K562 (cell line): Measurements from ENCODE around the gene TDRD10. TPM values are rescaled to one million over a fixed set of nuclear protein-coding genes. Genes with fewer than 3 reads are reported as not detected.
A peak's percentile ranks its signal among the peaks of the same experiment; 100 is the strongest.

ENCODE experiments used
- ATAC-seq: fragments of 200-7000 bp; cut with Tn5 transposase; 3 replicates; pipeline ENCODE4 v1.9.1; 2020; ENCODE audit warnings: moderate library complexity
- BruUV-seq: library from RNA; stranded (reverse); fragments of 400-500 nt; replicated peaks from 2 replicates; lab custom pipeline; 2021; lab: Mats Ljungman, UMichigan
- CTCF ChIA-PET: fragments of 300-600 bp; formaldehyde crosslinking; extraction: SDS; loops from one replicate; lab custom pipeline; 2021; ENCODE audit warnings: low intra/inter-chr PET ratio; lab: Yijun Ruan, JAX
- POLR2A ChIA-PET: fragments of 300-600, 350-650 bp; sonication (Branson Sonifier 250); formaldehyde crosslinking; extraction: SDS; loops from one replicate; lab custom pipeline; 2021; ENCODE audit warnings: antibody characterized with exemption, inconsistent platforms; lab: Yijun Ruan, JAX
- DNase-seq, 4 experiments: peaks; one replicate each; pipeline versions ENCODE4 v3.0.0 to v3.0.0-alpha.2; 2011 to 2018; ENCODE audit warnings: low spot score in 3 of 4, mixed read lengths in 3 of 4; ENCODE audit errors: extremely low read depth in 1 of 4
- FAIRE-seq: peaks from 2 replicates; lab custom pipeline; 2011; peaks lifted over from hg19 to GRCh38; lab: Jason Lieb, UNC
- H2AFZ ChIP-seq: 2 replicates; pipeline ENCODE4 v1.6.0; 2011; ENCODE audit warnings: low read depth, low read length, control low read depth, inconsistent platforms
- H3K27ac ChIP-seq: fragments of 200-600 bp; 3 replicates; pipeline ENCODE4 v1.8.0; 2011; ENCODE audit warnings: low read depth, mild to moderate bottlenecking, control low read depth, inconsistent platforms, low read length, moderate library complexity, mixed read lengths; ENCODE audit errors: extremely low read depth
- H3K27me3 ChIP-seq, 2 experiments: fragments of 300-600 bp in 1 of 2; 2 replicates in 1 of 2; 3 replicates in 1 of 2; pipeline versions ENCODE4 v1.6.0 to v1.8.0; 2011; ENCODE audit warnings: inconsistent platforms in 2 of 2, low read length in 2 of 2, mild to moderate bottlenecking in 1 of 2, mixed read lengths in 1 of 2, moderate library complexity in 1 of 2; ENCODE audit not compliant: control insufficient read depth in 2 of 2, insufficient read depth in 2 of 2
- H3K36me3 ChIP-seq: fragments of 300-600 bp; 3 replicates; pipeline ENCODE4 v1.8.0; 2011; ENCODE audit warnings: mild to moderate bottlenecking, low read length, inconsistent platforms; ENCODE audit not compliant: control insufficient read depth, insufficient read depth
- H3K4me1 ChIP-seq, 2 experiments: fragments of 200-600 bp in 1 of 2; replicated peaks in 1 of 2; 2 replicates in 1 of 2; 3 replicates in 1 of 2; pipeline versions ENCODE4 v1.5.1 to v1.8.0; 2011; ENCODE audit warnings: inconsistent platforms in 2 of 2, low read length in 2 of 2, mild to moderate bottlenecking in 1 of 2, mixed read lengths in 1 of 2, moderate library complexity in 1 of 2; ENCODE audit not compliant: control insufficient read depth in 2 of 2, insufficient read depth in 2 of 2
- H3K4me2 ChIP-seq: 2 replicates; pipeline ENCODE4 v1.6.1; 2011; ENCODE audit warnings: low read length, control low read depth, inconsistent platforms, mixed read lengths; ENCODE audit not compliant: insufficient read depth
- H3K4me3 ChIP-seq: fragments of 200-600 bp; sonication (generic), shearing (Covaris generic); 2 replicates; pipeline ENCODE4 v1.5.1; 2016; ENCODE audit warnings: control low read depth, inconsistent platforms
- H3K79me2 ChIP-seq: fragments of 200-600 bp; 3 replicates; pipeline ENCODE4 v1.8.0; 2011; ENCODE audit warnings: low read length, inconsistent platforms; ENCODE audit not compliant: control insufficient read depth, insufficient read depth
- H3K9ac ChIP-seq, 2 experiments: 2 replicates each; pipeline versions ENCODE4 v1.6.0 to v1.6.1; 2011; ENCODE audit warnings: low read depth in 2 of 2, low read length in 2 of 2, control low read depth in 1 of 2, inconsistent platforms in 1 of 2, mild to moderate bottlenecking in 1 of 2, mixed read lengths in 1 of 2; ENCODE audit not compliant: insufficient read depth in 1 of 2
- H3K9me1 ChIP-seq: one replicate; pipeline ENCODE4 v1.6.0; 2011; ENCODE audit warnings: inconsistent platforms, mild to moderate bottlenecking, low read length, moderate library complexity; ENCODE audit not compliant: control insufficient read depth, insufficient read depth
- H3K9me3 ChIP-seq: replicated peaks from 2 replicates; pipeline ENCODE4 v1.5.1; 2011; ENCODE audit warnings: low read depth, low read length, inconsistent platforms; ENCODE audit not compliant: control insufficient read depth, insufficient read depth
- H4K20me1 ChIP-seq: replicated peaks from 2 replicates; pipeline ENCODE4 v1.6.1; 2011; ENCODE audit warnings: low read length, inconsistent platforms, mixed read lengths; ENCODE audit not compliant: control insufficient read depth, insufficient read depth
- HDGF ChIP-seq: fragments of 450-650 bp; IDR thresholded peaks from 2 replicates; pipeline ENCODE4 v1.6.1; 2016
- TRIM24 ChIP-seq, 2 experiments: fragments of 450-650 bp; IDR thresholded peaks; 2 replicates each; pipeline ENCODE4 v1.6.1; 2016
- WGBS: fragments of 100-300 bp; shearing (Covaris generic); methylation state at CpG from one replicate; pipeline ENCODE4 v1.1.6; 2016; ENCODE audit warnings: low coverage, mixed read lengths; ENCODE audit not compliant: insufficient coverage; ENCODE audit errors: missing lambda C conversion rate; 5-methylcytosine and 5-hydroxymethylcytosine counted together
- in situ Hi-C: fragments of 300-500 bp; cut with MboI; formaldehyde crosslinking; loops from 4 replicates; pipeline ENCODE4 v1.15.0; 2018; ENCODE audit warnings: inconsistent platforms, mixed read lengths
- intact Hi-C: fragments of 100-400 bp; cut with micrococcal nuclease; formaldehyde crosslinking; loops from 2 replicates; pipeline ENCODE4 v1.14.2; 2022
- polyA plus RNA-seq, 8 experiments: library from polyadenylated mRNA; depleted of rRNA in 4 of 8; stranded (reverse) in 5 of 8; unstranded in 3 of 8; fragments of >200 nt; fragmentation: Nextera tagmentation in 2 of 8; fragmentation: Illumina TruSeq in 1 of 8; extraction: Ambion mirVana in 2 of 8; extraction: Trizol in 1 of 8; gene quantifications; 2 replicates each; pipeline versions ENCODE4 v1.2.1 to v1.2.3, GENCODE V29; 2011 to 2014; ENCODE audit warnings: inconsistent platforms in 1 of 8, missing spikeins in 1 of 8
- total RNA-seq, 7 experiments: library from RNA; depleted of rRNA in 6 of 7; stranded (reverse); fragments of >200 nt in 6 of 7; fragmentation: Illumina TruSeq in 2 of 7; extraction: Trizol in 2 of 7; gene quantifications; 2 replicates each; pipeline versions ENCODE4 v1.2.1 to v1.2.3, GENCODE V29; 2011 to 2021; ENCODE audit warnings: low replicate concordance in 1 of 7

The TDRD10 gene
- total and polyA plus RNA-seq, 9 of the 15 experiments (the other 6 are each of a cell fraction or from before 2014, with no cell fraction given), result not detected

GRCh38 chr1:154557248-154557938, 55.4 kb downstream of the TDRD10 start:
- no peaks in the 10 kb centered on the region for H4K20me1 ChIP-seq
- H3K27ac ChIP-seq, result peak overlapping the region; percentile 68; the same call in 1 of the 3 replicates
- H3K9ac ChIP-seq, result peak overlapping the region; percentile 80 to 94
- H3K27me3 ChIP-seq, result no peaks in the 10 kb centered on the region; a peak in 1 of 5 replicates
- peak overlapping the region; percentile 18; the same call in 1 of the 2 replicates for H2AFZ ChIP-seq
- H3K9me1 ChIP-seq, result no peaks in the 10 kb centered on the region
- TF ChIP-seq TRIM24 (IDR thresholded peaks at IDR 0.05) (no peak), HDGF (peak; percentile 63; the same call in 1 of the 2 replicates)
- in situ Hi-C loops (loop anchor here (5.0 kb wide), 1 partner anchor 70 kb away; no protein-coding TSS in a partner anchor), intact Hi-C loops (loop anchor here (5.0 kb wide), 3 partner anchors 200 to 530 kb away; partner anchors contain the start of gene ZBTB7B)
- 6% methylated on average over 7 of the region's 7 CpGs for WGBS
- ATAC-seq, result no peak
- H3K4me3 ChIP-seq, result peak overlapping the region; percentile 82
- peaks cover 39% of the 10 kb centered on the region for H3K36me3 ChIP-seq
- no TSS peak for BruUV-seq
- no peaks in the 10 kb centered on the region for H3K9me3 ChIP-seq
- DNase-seq, result no peak
- POLR2A ChIA-PET, result interaction anchor here (0.8 kb wide), 1 partner anchor 180 kb away, joined by 3 read pairs; no protein-coding TSS in a partner anchor
- H3K4me2 ChIP-seq, result peak overlapping the region; percentile 99
- CTCF ChIA-PET, result interaction anchor here (1.1 to 2.8 kb wide), 2 partner anchors 321 to 460 kb away, joined by 5 to 19 read pairs; no protein-coding TSS in a partner anchor
- H3K79me2 ChIP-seq, result peaks cover 27% of the 10 kb centered on the region
- FAIRE-seq, result peak; percentile 71
- peaks cover 18 to 21% of the 10 kb centered on the region in 2 experiments; a peak in 4 of 5 replicates for H3K4me1 ChIP-seq
